ENCODE results near the gene PLEKHO2.

GRCh38 chr15:64892847-64893403 lies 51.2 kb downstream of the PLEKHO2 start:
- TF ChIP-seq CTCF (IDR thresholded peaks at IDR 0.05) (no peak), POLR2A (IDR thresholded peaks at IDR 0.05) (no peak)

Measured in esophagus squamous epithelium (tissue), 4 donors.